HepG2 (cell line): ENCODE data around the gene PRR11. TPM values are rescaled to one million over a fixed set of nuclear protein-coding genes. Genes with fewer than 3 reads are reported as not detected.

Experiments used
- ARNT ChIP-seq: fragments of 450-650 bp; IDR thresholded peaks from 2 replicates; pipeline ENCODE4 v1.6.1; 2017
- DNMT3B ChIP-seq: conservative IDR thresholded peaks from 2 replicates; pipeline ENCODE4 v1.6.1; 2016; ENCODE audit warnings: missing biosample characterization, control low read depth
- ELF4 ChIP-seq: sonication (generic); formaldehyde crosslinking; IDR thresholded peaks from 2 replicates; pipeline ENCODE4 v1.5.0; 2020; ENCODE audit warnings: missing genetic modification reagents, mild to moderate bottlenecking, moderate library complexity, borderline replicate concordance
- FOXA1 ChIP-seq, 2 experiments: fragments of 450-650 bp in 1 of 2; sonication (generic) in 1 of 2; formaldehyde crosslinking in 1 of 2; IDR thresholded peaks; 2 replicates each; pipeline versions ENCODE4 v1.4.0 to v1.6.1; 2016 to 2020; ENCODE audit warnings: missing genetic modification reagents in 1 of 2
- FOXO1 ChIP-seq: sonication (generic); formaldehyde crosslinking; IDR thresholded peaks from 2 replicates; pipeline ENCODE4 v1.4.0; 2020; ENCODE audit warnings: missing genetic modification reagents
- HOXA7 ChIP-seq: sonication (generic); formaldehyde crosslinking; IDR thresholded peaks from 2 replicates; pipeline ENCODE4 v1.8.1; 2022; ENCODE audit warnings: mild to moderate bottlenecking, missing genetic modification reagents, moderate library complexity
- NAIF1 ChIP-seq: sonication (generic); formaldehyde crosslinking; IDR thresholded peaks from 2 replicates; pipeline ENCODE4 v1.5.0; 2020; ENCODE audit warnings: mild to moderate bottlenecking, missing genetic modification reagents, borderline replicate concordance
- NFE2L2 ChIP-seq: fragments of 150-350 bp; IDR thresholded peaks from 2 replicates; pipeline ENCODE4 v1.6.1; 2014; ENCODE audit warnings: low read length
- PAX8 ChIP-seq: sonication (generic); formaldehyde crosslinking; IDR thresholded peaks from 2 replicates; pipeline ENCODE4 v1.8.0; 2022; ENCODE audit warnings: mild to moderate bottlenecking, missing genetic modification reagents, borderline replicate concordance
- PRDM4 ChIP-seq: sonication (generic); formaldehyde crosslinking; IDR thresholded peaks from 2 replicates; pipeline ENCODE4 v1.9.0; 2021; ENCODE audit warnings: missing genetic modification reagents, borderline replicate concordance
- RFX5 ChIP-seq: IDR thresholded peaks from 2 replicates; pipeline ENCODE4 v1.6.1; 2011; ENCODE audit warnings: low read depth, low read length, improper control_type of control experiment
- RFXANK ChIP-seq: IDR thresholded peaks from 2 replicates; pipeline ENCODE4 v1.6.1; 2016
- SAFB2 ChIP-seq: sonication (generic); formaldehyde crosslinking; IDR thresholded peaks from 2 replicates; pipeline ENCODE4 v1.5.1; 2020; ENCODE audit warnings: missing genetic modification reagents, low read depth, mild to moderate bottlenecking, borderline replicate concordance
- SKI ChIP-seq: fragments of 450-650 bp; IDR thresholded peaks from one replicate; pipeline ENCODE4 v1.6.1; 2018; ENCODE audit warnings: mild to moderate bottlenecking; ENCODE audit not compliant: partially characterized antibody
- TRIM24 ChIP-seq: sonication (generic); formaldehyde crosslinking; IDR thresholded peaks from 2 replicates; pipeline ENCODE4 v1.8.0; 2022; ENCODE audit warnings: mild to moderate bottlenecking, missing genetic modification reagents
- ZNF276 ChIP-seq: sonication (generic); formaldehyde crosslinking; IDR thresholded peaks from 2 replicates; pipeline ENCODE4 v1.4.0; 2020; ENCODE audit warnings: mild to moderate bottlenecking, low read depth, missing genetic modification reagents
- ZNF382 ChIP-seq: sonication (generic); formaldehyde crosslinking; IDR thresholded peaks from 2 replicates; pipeline ENCODE4 v1.5.0; 2020; ENCODE audit warnings: missing genetic modification reagents, mild to moderate bottlenecking, borderline replicate concordance
- ZNF746 ChIP-seq: sonication (generic); formaldehyde crosslinking; IDR thresholded peaks from 2 replicates; pipeline ENCODE4 v1.8.0; 2022; ENCODE audit warnings: mild to moderate bottlenecking, missing genetic modification reagents
- polyA plus RNA-seq, 8 experiments: library from polyadenylated mRNA; depleted of rRNA in 3 of 8; stranded (reverse) in 7 of 8; unstranded in 1 of 8; fragments of >200 nt; fragmentation: Illumina TruSeq in 4 of 8; extraction: Trizol in 4 of 8; gene quantifications; 2 replicates each; pipeline versions ENCODE4 v1.2.1 to v1.2.3, GENCODE V29; 2011 to 2016; ENCODE audit warnings: low read depth in 4 of 8, missing spikeins in 1 of 8, mixed read lengths in 1 of 8; ENCODE audit not compliant: insufficient read depth in 1 of 8
- total RNA-seq, 5 experiments: library from RNA; depleted of rRNA; stranded (reverse); fragments of >200 nt; fragmentation: Illumina TruSeq; extraction: Trizol; gene quantifications; 2 replicates each; pipeline ENCODE4 v1.2.3, GENCODE V29; 2016; ENCODE audit warnings: low read depth in 1 of 5
- TF ChIP-seq, protein P1 (sequence below): sonication (generic); formaldehyde crosslinking; conservative IDR thresholded peaks from 2 replicates; pipeline ENCODE4 v1.4.0; 2020; ENCODE audit warnings: missing genetic modification reagents
- TF ChIP-seq, protein P2 (sequence below): sonication (generic); formaldehyde crosslinking; IDR thresholded peaks from 2 replicates; pipeline ENCODE4 v1.4.0; 2020; ENCODE audit warnings: missing genetic modification reagents

Gene PRR11
- total and polyA plus RNA-seq, 2 of the 13 experiments (the other 11 are each of a cell fraction or from before 2014, with no cell fraction given), result 35.7 to 39.2 TPM

DNA sequence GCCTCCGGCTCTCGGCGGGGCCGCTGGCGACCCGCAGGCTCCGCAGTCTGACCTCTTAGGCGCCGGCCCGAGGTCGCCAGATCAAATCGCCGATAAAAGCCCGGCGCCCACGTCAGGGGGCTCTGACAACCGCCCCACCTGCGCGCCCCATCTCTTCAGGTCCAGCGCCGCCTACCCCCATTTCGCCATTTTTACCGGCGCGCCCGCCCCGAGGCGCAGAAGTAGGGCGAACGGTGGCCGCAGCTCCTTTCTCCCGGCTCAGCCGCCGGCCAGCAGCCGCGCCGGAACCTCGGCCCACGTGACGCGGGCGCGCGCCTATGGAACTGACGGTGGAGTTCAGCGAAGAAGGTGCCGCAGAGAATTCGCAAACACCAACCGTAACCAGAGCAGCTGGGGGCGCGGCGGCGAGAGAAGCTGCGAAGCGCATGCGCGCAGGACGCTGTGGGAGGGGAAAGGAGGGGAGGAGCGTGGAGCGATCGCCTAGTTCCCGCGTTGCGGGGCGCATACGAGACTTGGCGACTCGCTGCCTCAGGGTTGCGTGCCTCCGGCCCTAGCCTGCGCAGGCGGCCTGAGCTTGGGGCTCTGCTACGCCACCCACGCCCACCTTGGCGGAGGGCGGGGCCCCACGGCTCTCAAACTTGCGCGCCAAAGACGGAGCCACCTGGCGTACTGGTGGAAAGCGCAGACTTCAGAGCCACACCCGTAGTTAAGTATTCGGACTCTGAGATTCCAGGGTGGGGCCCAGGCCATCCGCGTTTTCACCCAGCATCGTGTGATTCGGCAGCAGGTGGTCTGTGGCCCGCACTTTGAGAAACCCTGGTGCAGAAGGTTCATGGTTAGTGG is 48.9 kb upstream of the PRR11 start, which contains the start of gene TRIM37 (continued):
- TF ChIP-seq ZNF276 (CRISPR knock-in tag) (no peak; the same call in 1 of the 2 replicates), HOXA7 (no peak), DNMT3B (CRISPR knock-in tag) (peak; percentile 63; the same call in 1 of the 2 replicates), ARNT (no peak), RFXANK (CRISPR knock-in tag) (no peak), SAFB2 (CRISPR knock-in tag) (peak; percentile 91), SKI (peak; percentile 68), PRDM4 (CRISPR knock-in tag) (no peak), FOXO1 (CRISPR knock-in tag) (peak; percentile 47; the same call in 1 of the 2 replicates), PAX8 (CRISPR knock-in tag) (peak; percentile 41; the same call in 1 of the 2 replicates), NAIF1 (CRISPR knock-in tag) (peak; percentile 100), FOXA1 (IDR thresholded peaks at IDR 0.05) (no peak), FOXA1 (CRISPR knock-in tag; IDR thresholded peaks at IDR 0.05) (peak; percentile 55; the same call in 1 of the 2 replicates), RFX5 (peak; percentile 37; the same call in 1 of the 2 replicates), ZNF746 (CRISPR knock-in tag) (no peak), ZNF382 (CRISPR knock-in tag) (no peak), NFE2L2 (no peak), ELF4 (no peak; the same call in 1 of the 2 replicates), TRIM24 (CRISPR knock-in tag) (no peak)
- TF ChIP-seq, protein P1, sequence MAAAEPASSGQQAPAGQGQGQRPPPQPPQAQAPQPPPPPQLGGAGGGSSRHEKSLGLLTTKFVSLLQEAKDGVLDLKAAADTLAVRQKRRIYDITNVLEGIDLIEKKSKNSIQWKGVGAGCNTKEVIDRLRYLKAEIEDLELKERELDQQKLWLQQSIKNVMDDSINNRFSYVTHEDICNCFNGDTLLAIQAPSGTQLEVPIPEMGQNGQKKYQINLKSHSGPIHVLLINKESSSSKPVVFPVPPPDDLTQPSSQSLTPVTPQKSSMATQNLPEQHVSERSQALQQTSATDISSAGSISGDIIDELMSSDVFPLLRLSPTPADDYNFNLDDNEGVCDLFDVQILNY, result peak; percentile 94
- TF ChIP-seq, protein P2, sequence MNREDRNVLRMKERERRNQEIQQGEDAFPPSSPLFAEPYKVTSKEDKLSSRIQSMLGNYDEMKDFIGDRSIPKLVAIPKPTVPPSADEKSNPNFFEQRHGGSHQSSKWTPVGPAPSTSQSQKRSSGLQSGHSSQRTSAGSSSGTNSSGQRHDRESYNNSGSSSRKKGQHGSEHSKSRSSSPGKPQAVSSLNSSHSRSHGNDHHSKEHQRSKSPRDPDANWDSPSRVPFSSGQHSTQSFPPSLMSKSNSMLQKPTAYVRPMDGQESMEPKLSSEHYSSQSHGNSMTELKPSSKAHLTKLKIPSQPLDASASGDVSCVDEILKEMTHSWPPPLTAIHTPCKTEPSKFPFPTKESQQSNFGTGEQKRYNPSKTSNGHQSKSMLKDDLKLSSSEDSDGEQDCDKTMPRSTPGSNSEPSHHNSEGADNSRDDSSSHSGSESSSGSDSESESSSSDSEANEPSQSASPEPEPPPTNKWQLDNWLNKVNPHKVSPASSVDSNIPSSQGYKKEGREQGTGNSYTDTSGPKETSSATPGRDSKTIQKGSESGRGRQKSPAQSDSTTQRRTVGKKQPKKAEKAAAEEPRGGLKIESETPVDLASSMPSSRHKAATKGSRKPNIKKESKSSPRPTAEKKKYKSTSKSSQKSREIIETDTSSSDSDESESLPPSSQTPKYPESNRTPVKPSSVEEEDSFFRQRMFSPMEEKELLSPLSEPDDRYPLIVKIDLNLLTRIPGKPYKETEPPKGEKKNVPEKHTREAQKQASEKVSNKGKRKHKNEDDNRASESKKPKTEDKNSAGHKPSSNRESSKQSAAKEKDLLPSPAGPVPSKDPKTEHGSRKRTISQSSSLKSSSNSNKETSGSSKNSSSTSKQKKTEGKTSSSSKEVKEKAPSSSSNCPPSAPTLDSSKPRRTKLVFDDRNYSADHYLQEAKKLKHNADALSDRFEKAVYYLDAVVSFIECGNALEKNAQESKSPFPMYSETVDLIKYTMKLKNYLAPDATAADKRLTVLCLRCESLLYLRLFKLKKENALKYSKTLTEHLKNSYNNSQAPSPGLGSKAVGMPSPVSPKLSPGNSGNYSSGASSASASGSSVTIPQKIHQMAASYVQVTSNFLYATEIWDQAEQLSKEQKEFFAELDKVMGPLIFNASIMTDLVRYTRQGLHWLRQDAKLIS (CRISPR knock-in tag), result no peak
